NT2/D1 (cell line): Measurements from ENCODE around the gene SCAMP4.

Experiments
- SUZ12 ChIP-seq: IDR thresholded peaks from 2 replicates; pipeline ENCODE4 v1.6.1; 2011; ENCODE audit not compliant: insufficient read length, insufficient read depth; ENCODE audit errors: extremely low read depth
- YY1 ChIP-seq: IDR thresholded peaks from 2 replicates; pipeline ENCODE4 v1.6.1; 2011; ENCODE audit not compliant: insufficient read length, insufficient read depth
- ZNF274 ChIP-seq: IDR thresholded peaks from 2 replicates; pipeline ENCODE4 v1.6.1; 2011; ENCODE audit warnings: mild to moderate bottlenecking, low read depth, low read length

- no peak for TF ChIP-seq YY1
- TF ChIP-seq SUZ12: no peak
- TF ChIP-seq ZNF274: no peak
These were observed 414 bp upstream of the SCAMP4 start for GRCh38 chr19:1904860-1905109.
